ENCODE data around the gene RRH. TPM values are rescaled to one million over a fixed set of nuclear protein-coding genes. Genes with fewer than 3 reads are reported as not detected.
"Not testable (repeated sequence)": the region's sequence is repeated elsewhere in the genome, so short reads cannot be mapped to it uniquely, and the experiment has no call there.

The RRH gene
- total RNA-seq, 2 donors from 2014 or later, result 0.32 to 0.62 TPM

DNA sequence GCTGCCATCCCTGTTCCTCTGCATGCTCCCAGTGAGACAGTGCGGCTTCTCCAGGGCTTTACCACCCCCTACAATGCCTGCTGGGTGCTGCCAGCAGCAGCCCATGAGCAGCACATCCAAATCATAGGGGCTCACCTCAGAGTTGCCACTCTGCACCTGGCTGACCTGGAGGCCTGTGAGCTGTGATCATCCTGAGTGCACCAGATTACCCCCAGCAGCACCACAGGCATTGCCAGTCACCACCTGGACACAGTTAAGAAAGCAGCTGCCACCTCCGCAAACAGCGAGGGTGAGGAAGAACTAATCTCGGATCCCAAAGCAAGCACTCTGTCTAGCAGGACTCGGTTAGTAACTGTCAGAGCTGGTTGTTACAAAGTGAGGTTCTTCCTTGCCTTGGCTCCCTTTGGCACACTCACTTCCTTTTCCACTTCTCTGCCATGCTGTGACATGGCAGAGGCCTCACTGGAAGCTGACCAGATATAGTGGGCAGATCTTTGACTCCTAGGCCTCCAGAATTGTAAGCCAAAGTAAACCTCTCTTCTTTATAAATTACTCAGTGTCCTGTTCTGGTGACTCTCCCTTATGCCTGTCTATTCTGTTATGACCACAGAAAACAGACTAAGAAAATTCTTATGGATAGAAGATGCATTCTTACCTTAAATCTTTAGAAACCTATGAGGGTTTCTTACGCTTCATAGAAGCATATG, 45.3 kb downstream of the RRH start:
- Mint-ChIP-seq H3K36me3 (peaks cover 0 to 5% of the 10 kb centered on the region in 2 donors), H3K27ac (no peak overlapping the region), H3K9me3 (peaks cover 0 to 3% of the 10 kb centered on the region in 2 donors)
- DNase-seq (ENCODE audit: low spot score in 2 of 2) (no peak), ATAC-seq (no peak)

DNA sequence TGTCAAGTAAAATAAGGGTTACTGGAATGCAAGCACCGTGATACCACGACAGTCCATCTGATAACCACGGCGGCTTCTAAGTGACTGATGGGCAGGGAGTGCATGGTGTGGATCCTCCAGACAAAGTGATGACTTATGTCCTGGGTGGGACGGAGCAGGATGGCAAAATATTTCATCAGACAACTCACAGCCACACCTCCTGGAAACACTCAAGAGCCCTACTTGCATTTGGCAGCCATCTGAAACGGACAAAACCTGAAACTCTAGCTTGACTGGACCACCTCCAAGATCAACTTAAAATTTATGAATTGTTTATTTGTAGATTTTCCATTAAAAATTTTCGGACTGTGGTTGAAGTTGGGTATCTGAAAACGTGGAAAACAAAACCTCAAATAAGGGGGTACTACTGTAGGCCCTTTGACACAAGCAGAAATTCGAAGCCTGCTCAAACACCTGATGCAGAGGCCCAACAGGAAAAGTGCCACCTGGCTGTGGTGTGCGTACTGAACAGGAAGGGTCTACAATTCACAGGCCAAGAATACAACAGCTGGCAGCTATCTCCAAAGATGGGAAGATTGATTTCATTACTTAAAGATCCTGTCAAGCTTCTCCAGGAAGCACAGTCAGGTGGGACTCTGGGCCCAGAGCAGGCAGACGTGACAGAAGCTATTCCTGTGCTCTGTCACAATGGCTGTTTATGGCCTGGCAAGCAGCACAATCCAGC, 46.2 kb downstream of the RRH start:
- DNase-seq (ENCODE audit: low spot score in 2 of 2), result no peak
- Mint-ChIP-seq H3K36me3 (peaks cover 0 to 5% of the 10 kb centered on the region in 2 donors), H3K9me3 (peaks cover 0 to 3% of the 10 kb centered on the region in 2 donors), H3K27ac (no peak overlapping the region)
- ATAC-seq, result no peak

DNA sequence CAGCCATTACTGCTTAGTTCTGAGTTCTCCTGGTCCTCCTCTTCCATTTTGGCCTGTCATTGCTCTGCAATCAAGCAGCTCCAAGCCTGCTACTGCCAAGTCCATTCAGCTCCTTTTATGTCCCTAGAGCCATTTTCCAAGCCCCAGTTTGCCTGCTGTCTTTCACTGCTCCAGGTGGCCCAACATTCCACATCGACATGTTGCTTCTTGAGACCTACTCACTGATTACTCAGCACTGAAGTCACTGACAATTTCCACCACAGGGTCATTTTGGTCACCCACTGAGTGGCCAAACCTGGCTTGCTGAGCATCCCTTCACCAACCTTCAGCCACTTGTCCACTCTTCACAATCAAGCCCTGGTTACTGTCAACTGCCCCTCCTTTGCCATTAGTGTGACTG, 47.3 kb downstream of the RRH start:
- Mint-ChIP-seq H3K36me3 (no peaks in the 10 kb centered on the region), H3K9me3 (peaks cover 0 to 3% of the 10 kb centered on the region in 2 donors), H3K27ac (no peak overlapping the region)
- no peak for DNase-seq (ENCODE audit: low spot score in 2 of 2)
- ATAC-seq, result no peak

DNA sequence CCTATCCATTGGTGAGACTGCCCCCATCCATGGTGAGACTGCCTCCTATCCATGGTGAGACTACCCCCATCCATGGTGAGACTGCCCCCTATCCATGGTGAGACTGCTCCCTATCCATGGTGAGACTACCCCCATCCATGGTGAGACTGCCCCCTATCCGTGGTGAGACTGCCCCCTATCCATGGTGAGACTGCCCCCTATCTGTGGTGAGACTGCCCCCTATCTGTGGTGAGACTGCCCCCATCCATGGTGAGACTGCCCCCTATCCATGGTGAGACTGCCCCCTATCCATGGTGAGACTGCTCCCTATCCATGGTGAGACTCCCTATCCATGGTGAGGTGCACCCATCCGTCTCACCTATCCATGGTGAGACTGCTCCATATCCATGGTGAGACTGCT, 47.8 kb downstream of the RRH start:
- H3K27ac Mint-ChIP-seq; H3K9me3 Mint-ChIP-seq; ATAC-seq; DNase-seq (ENCODE audit: low spot score in 2 of 2); H3K36me3 Mint-ChIP-seq: not testable (repeated sequence)

DNA sequence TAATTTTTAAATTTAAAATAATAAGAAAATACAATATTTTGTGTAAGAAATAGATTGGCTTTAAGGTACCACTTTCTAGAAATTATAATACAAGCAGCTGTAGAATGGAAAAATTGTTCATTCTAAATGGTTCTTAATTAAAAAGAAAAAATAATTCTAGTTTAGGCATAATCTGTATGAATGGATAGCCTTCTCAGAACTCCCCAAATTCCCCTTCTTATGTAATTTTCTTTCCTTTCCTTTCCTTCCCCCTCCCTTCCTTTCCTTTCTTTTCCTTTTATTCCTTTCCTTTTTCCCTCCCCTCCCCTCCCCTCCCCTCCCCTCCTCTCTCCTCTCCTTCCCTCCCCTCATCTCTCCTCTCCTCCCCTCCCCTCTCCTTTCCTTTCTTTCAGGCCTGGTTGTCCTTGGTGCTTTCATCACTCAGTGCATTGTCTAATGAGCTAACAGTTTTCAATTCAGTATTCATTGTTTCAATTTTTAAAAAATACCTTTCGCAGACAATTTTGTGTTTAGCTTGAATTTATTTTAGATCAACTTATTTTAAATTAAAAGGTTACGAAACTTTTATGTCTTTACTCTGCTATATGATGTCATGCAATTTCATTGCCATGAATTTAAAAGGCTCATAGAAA, 49.0 kb downstream of the RRH start:
- Mint-ChIP-seq H3K27ac (no peak overlapping the region), H3K9me3 (peaks cover 0 to 3% of the 10 kb centered on the region in 2 donors), H3K36me3 (no peaks in the 10 kb centered on the region)
- no peak for ATAC-seq
- no peak for DNase-seq (ENCODE audit: low spot score in 2 of 2)

DNA sequence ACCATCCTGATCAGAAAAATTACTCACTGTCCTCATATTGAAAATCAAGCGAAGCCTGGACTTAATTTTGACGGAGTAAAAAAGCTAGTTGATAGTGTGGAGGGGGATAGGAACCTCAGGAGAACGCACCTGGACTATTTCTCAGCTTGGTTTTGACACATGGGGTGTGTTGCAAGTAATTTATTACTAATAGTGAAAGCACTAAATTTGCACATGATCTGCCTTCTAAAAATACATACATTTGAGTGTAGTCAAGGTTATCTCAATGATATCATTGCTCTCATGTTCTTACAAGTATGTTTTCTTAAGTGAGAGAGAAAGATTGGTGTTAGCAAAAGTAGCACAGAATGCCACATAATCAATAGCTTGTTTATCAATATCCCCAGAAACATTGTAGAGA, 49.6 kb downstream of the RRH start:
- DNase-seq (ENCODE audit: low spot score in 2 of 2), result no peak
- no peak for ATAC-seq
- Mint-ChIP-seq H3K27ac (no peak overlapping the region), H3K9me3 (peaks cover 0 to 3% of the 10 kb centered on the region in 2 donors), H3K36me3 (no peaks in the 10 kb centered on the region)

DNA sequence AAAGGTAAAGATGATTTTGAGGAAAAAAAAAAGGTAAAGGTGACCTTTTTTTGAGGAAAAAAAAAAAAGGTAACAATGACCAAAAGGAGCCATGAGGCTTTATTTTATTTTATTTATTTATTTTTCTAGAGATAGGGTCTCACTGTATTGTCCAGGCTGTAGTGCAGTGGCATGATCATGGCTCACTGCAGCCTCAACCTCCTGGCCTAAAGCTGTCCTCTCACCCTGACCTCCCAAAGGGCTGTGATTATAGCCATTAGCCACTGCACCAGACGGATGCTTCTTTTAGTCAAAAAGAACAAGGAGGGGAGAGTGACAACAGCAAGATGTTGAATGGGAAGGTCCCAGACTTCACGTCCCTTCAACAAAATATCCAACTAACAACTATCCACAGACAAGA, 50.6 kb downstream of the RRH start:
- no peak for ATAC-seq
- Mint-ChIP-seq H3K36me3 (no peaks in the 10 kb centered on the region), H3K27ac (no peak overlapping the region), H3K9me3 (peaks cover 0 to 3% of the 10 kb centered on the region in 2 donors)
- DNase-seq (ENCODE audit: low spot score in 2 of 2), result no peak

DNA sequence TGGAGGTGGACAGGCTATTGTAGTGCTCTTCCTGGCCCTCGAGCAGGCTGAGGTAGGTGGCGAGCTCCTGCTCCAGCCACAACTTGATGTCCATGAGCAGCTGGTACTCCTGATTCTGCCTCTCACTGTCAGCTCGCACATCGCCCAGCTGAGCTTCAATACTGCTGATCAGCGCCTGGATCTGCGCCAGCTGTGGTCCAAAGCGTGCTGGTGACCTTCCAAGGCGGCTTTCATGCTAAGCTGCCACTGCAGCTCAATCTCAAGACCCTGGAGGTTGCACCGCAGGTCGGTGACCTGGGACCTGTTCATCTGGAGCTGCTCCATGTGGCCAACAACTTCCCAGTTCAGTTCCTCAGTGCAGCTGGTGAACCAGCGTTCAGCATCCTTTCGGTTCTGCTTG, 51.3 kb downstream of the RRH start:
- Mint-ChIP-seq H3K36me3 (no peaks in the 10 kb centered on the region), H3K27ac (no peak overlapping the region), H3K9me3 (peaks cover 0 to 3% of the 10 kb centered on the region in 2 donors)
- DNase-seq (ENCODE audit: low spot score in 2 of 2) (no peak), ATAC-seq (no peak)

DNA sequence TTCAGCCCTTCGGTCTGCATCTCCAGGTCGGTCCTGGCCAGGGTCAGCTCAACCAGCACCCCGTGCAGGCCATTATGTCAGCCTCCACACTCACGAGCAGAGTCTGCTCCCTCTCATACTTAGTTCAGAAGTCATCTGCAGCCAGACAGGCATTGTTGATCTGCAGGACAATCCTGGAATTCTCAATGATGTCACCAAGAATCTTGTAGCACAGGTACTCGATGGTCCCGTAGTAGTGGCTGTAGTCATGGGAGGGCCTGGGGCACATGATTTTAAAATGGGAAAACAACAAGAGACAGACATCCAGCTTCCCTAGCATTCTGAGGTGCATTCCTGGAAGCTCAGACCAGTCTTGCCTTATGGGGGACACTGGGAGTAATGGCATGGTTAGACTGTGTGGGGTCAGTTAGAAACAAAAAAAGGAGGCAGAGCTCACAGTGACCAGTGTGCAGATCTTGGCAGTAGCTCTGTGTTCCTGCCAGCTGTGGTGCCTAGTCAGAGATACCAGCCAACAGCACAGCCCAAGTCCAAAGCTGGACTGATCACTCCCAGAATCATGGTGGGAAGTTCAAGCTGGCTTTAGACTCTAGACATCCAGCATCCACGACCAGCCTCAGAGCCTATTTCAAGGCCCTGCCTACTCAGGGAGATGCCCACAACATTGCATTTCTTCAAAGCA, 52.0 kb downstream of the RRH start:
- Mint-ChIP-seq H3K27ac (no peak overlapping the region), H3K9me3 (peaks cover 0 to 3% of the 10 kb centered on the region in 2 donors), H3K36me3 (no peaks in the 10 kb centered on the region)
- no peak for ATAC-seq
- no peak for DNase-seq (ENCODE audit: low spot score in 2 of 2)

DNA sequence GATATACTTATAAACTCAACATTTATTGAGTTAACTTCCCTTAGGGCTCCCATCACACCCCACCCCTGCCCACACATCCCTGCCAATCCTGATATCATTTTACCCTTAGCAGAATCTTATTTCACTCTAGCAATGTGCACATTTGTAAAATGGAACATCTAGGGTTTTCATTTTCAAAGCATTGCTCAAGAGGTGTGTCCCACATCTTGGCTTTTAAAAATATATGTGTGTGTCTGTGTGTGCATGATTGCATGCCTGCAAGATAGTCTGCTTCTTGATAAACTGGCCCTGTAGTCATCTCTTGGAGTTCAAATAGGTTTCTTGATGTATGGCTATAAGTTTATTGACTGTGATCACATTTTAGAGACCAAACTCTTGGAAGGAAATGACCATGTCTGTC, 58.5 kb downstream of the RRH start:
- Mint-ChIP-seq H3K36me3 (no peaks in the 10 kb centered on the region), H3K9me3 (no peaks in the 10 kb centered on the region), H3K27ac (no peak overlapping the region)
- DNase-seq (ENCODE audit: low spot score in 2 of 2), result no peak
- no peak for ATAC-seq

DNA sequence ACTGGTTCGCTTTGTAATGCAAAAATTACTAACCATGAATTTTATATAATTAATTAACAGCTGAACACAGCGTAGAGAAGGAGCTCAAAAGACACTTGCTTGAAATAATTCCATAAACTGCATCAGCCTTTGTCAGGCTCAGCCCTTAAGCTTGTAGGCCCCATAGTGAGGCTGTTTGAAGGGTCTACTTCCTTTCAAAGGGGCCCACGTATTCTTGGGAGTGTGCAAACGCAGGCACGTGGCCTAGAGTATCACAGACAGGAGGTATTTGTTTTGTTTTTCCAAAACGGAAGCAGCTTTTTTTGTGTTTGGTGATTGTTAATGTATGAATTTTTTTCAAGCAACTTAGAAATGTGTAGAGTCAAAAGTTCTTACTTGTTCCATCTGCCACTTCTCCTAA, 59.3 kb downstream of the RRH start:
- no peaks in the 10 kb centered on the region for H3K36me3 Mint-ChIP-seq
- no peak overlapping the region for H3K27ac Mint-ChIP-seq
- H3K9me3 Mint-ChIP-seq, result no peaks in the 10 kb centered on the region
- DNase-seq (ENCODE audit: low spot score in 2 of 2) (no peak), ATAC-seq (no peak)

DNA sequence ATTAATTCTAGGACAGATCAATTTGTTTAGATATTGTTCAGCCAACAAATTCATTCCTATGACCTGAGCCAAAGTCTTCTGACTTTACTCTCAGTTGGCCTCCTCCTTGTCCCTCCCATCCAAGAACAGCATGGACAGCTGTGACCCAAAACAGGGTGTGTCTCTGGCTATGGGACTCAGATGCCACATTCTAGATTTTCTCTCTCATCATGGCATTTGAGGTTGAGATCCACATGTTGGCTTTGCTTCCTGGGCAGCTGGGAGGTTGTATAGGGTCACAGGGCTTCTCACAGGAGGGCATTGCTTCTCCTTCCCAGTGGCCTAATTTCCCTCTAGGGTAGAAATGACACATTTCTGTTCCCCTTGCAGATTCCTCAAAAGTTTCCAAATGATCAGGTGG, 62.3 kb downstream of the RRH start:
- ATAC-seq (no peak), DNase-seq (ENCODE audit: low spot score in 2 of 2) (no peak)
- no peaks in the 10 kb centered on the region for H3K36me3 Mint-ChIP-seq
- peaks cover 0 to 9% of the 10 kb centered on the region in 2 donors for H3K9me3 Mint-ChIP-seq
- no peak overlapping the region for H3K27ac Mint-ChIP-seq

Other genes with a start within 250 kb of the RRH start
- gene CASP6, start 124.5 kb upstream of the RRH start, total RNA-seq, result 10 to 100 TPM; 23.7 to 33.3 TPM
- 10 to 100 TPM; 28.1 to 33.3 TPM for gene PLA2G12A, start 97.9 kb upstream of the RRH start, total RNA-seq
- gene CFI, start 26.0 kb upstream of the RRH start, total RNA-seq, result not detected
- gene GAR1, start 12.2 kb upstream of the RRH start, total RNA-seq, result 10 to 100 TPM; 25.9 to 30.7 TPM
- gene LRIT3, start 20.1 kb downstream of the RRH start, total RNA-seq, result under 1 TPM; 0.20 to 0.33 TPM
- not detected for gene EGF, start 84.9 kb downstream of the RRH start, total RNA-seq

Data from activated naive CD4-positive, alpha-beta T cell treated with anti-CD3 and anti-CD28 coated beads, Interleukin-2, amount 50 U/mL, for 72 hours (primary cell).